GM18873 (cell line): ENCODE data around the gene TESMIN.

Experiments used
- ATAC-seq: cut with Tn5 transposase; IDR thresholded peaks from one replicate; pipeline ENCODE4 v1.9.1; 2021; ENCODE audit warnings: mild to moderate bottlenecking, moderate library complexity, moderate number of reproducible peaks; ENCODE audit not compliant: unreplicated experiment, low FRiP score

The TESMIN gene

GRCh38 chr11:68685656-68686380 lies 65.5 kb downstream of the TESMIN start:
- ATAC-seq = no peak

- ATAC-seq = no peak
Observed at GRCh38 chr11:68684385-68685356, 66.6 kb downstream of the TESMIN start, which contains the start of gene GAL. Gene GAL (plus strand): TSS chr11:68684544. CDS start chr11:68684924, 380 bp downstream.

DNA sequence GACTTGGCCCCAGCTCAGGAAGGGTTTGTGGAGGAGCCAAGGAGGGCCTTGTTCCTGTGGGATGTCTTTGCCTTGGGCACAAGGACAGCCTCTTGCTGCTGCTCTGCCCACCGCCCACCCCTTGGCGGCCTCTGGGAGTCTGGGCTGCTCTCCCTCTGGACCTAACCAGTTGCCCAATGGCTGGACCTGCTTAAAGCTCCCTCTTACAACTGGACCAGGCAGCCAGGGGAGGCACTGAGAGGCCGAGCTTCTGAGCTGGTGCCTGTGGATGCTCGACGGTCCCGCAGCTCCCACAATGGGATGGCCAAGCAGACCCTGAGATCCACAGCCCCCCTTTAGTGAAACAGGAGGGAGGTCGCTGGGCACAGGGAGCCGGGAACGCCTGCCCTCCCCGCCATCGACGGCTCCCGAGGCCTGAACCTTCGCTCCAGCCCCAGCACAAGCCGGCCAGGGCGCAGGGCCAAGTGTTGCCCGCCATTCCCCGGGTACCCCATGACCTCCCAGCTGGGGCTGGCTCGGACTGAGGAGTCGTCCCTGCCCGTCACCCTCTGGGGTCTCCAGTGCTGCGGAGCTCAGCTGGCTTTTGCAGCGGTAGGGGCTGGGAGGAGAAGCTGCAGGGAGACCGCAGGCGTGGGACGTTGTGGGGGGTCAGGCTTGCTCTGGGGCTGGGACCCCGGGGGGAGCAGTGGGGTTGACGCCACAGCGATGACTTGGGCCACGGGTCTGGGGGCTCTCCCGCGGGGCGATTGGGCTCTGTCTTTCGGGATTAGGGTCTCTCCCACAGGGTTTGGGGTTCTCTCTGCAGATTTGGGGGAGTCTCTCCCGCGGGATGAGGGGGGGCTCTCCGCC lies 67.6 kb downstream of the TESMIN start:
- no peak for ATAC-seq

DNA sequence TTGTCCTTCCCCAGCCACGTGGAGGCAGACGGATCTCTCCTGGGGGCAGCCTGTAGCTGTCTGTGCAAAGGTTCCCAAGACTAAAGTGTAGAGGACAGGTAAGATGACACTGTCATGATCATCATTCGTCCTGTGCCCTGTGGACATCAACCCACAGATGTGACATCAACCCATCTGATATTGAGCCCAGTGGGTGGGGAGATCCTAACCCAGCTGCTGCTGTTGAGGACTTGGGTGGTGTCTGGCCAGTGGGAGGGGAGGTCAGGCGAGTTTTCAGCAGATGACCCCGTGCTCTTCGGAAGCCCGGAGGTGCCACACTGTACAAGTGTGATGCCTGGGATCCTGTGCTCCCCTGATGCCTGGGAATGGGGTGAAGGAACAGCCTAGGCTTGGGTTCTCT lies 68.2 kb downstream of the TESMIN start:
- no peak for ATAC-seq

- no peak for ATAC-seq
Observed at GRCh38 chr11:68682531-68682961, 68.8 kb downstream of the TESMIN start.

DNA sequence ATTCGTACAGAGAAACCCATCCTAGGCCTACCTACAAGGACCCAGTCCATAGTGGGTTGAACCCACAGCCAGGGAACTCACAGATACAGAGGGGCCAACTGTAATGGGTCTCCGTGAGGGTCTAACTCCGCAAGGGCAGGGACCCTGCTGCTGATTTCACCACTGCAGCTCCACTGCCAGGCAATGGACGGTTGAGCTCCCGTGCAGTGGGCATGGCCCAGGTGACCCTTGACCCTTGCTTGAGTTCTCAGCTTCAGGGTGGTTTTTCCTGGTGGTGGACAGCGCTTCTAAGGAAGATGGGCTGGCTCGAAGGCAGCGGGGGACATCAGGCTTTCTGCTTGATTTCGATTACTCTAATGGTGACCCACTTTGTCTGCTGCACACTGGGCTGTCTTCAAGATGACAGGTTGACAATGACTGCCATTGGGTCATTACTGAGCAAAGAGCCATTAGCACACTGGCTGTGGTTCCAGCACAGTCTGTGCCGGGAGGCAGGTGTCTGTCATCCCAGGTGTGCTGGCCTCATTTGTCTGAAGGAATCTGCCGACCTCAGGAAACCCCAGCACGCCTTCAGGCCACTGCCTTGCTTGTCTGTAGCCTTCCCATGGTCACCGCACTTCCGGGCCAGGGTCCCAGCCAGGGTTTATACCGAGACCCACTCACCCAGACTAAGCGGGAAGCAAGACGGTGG lies 70.6 kb downstream of the TESMIN start:
- no peak for ATAC-seq

- ATAC-seq = no peak
Observed at GRCh38 chr11:68678031-68678441, 73.3 kb downstream of the TESMIN start.

DNA sequence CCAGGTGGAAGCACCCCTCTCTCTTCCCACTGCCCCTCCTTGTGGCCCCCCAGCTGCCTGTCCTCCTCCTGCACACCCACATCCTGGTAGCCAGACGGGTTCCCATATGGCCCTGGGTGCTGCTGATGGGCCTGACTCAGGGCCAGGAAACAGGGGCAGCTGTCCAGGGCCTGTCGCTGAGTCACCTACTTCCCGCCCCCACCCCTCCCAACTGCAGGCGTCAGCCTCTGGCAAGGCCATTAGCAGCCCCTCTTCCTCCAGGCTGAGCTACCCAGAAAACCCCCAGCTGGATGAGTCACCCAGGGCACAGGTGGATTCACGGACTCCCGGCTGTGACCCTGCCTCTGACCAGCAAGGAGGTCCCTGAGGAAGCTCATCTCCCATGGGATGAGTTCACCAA lies 73.9 kb downstream of the TESMIN start:
- ATAC-seq = no peak

GRCh38 chr11:68674461-68674860 lies 76.9 kb downstream of the TESMIN start:
- ATAC-seq = no peak

DNA sequence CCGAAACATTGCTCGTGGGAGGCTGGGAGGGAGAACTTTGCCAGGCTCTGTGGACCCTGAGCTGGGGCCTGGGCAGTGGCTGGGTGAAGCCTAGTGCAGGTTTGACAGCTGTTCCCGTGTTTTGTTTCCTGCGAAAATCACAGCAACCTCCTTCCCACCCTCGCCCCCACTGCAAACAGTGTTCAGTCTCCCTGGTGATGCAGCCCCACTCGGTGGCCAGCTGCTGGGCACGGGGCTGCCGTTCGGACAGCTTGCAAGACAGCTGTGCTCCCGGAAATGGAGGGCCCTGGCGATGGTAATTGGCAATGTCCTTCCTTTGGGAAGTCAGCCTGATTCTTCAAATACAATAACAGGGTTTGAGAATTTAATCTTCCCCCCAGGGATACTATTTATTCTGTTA lies 77.3 kb downstream of the TESMIN start:
- no peak for ATAC-seq

DNA sequence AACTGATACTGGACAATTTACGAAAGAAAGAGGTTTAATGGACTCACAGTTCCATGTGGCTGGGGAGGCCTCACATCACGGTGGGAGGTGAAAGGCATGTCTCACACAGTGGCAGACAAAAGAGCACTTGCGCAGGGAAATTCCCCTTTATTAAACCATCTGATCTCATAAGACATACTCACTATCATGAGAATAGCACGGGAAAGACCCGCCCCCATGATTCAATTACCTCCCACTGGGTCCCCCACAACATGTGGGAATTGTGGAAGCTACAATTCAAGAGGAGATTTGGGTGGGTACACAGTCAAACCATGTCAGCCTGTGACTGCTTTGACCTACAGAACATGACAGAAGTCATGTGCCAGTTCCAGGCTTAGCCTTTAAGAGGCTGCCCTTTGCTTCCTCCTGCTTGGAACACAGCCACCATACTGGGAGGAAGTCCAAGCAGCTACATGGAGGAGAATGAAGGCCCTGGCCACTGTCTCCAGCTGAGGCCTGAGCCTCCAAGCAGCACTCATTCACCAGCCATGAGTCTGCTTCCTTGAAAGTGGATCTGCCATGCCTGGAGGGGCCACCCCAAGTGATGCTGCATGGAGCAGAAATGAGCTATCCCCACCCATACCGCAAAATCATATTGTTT lies 77.9 kb downstream of the TESMIN start:
- no peak for ATAC-seq

GRCh38 chr11:68670208-68670992 lies 80.9 kb downstream of the TESMIN start:
- no peak for ATAC-seq

DNA sequence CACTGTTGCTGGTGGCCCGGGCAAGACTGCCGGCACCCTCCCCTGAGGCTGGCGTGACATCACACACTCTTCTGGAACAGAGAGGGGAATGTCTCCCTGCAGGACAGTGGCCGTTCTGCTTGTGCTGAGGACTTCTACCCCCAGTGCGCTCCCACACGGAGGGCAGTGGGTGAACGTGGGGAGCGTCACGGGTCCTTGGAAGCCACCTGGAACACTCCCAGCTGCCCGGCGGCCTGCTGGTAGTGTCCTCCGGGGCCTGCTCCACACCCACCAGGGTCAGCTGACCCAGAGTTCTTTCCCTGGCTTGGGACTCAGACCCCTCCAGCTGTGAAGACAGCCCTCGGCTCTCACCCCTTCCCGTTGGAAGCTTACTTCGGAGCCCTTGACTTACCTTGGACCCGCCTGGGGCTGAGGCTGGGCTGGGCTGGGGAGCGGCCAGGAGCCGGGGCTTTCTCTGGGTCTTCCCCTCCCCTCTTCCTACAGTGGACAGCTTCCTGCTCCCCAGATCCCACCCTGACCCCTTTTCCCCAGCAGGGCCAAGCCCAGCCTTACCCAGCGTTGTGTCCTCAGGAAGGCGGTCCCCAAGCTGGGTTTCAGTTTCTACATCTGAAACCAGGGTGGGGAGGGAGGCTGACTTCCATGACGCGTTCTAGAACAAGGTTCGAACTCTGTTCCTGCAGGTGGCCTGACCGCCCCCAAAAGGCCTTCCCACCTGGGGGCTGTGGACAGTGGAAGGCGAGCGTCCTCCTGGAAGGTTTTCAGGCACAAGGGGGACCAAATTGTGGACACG lies 81.8 kb downstream of the TESMIN start:
- ATAC-seq = no peak

DNA sequence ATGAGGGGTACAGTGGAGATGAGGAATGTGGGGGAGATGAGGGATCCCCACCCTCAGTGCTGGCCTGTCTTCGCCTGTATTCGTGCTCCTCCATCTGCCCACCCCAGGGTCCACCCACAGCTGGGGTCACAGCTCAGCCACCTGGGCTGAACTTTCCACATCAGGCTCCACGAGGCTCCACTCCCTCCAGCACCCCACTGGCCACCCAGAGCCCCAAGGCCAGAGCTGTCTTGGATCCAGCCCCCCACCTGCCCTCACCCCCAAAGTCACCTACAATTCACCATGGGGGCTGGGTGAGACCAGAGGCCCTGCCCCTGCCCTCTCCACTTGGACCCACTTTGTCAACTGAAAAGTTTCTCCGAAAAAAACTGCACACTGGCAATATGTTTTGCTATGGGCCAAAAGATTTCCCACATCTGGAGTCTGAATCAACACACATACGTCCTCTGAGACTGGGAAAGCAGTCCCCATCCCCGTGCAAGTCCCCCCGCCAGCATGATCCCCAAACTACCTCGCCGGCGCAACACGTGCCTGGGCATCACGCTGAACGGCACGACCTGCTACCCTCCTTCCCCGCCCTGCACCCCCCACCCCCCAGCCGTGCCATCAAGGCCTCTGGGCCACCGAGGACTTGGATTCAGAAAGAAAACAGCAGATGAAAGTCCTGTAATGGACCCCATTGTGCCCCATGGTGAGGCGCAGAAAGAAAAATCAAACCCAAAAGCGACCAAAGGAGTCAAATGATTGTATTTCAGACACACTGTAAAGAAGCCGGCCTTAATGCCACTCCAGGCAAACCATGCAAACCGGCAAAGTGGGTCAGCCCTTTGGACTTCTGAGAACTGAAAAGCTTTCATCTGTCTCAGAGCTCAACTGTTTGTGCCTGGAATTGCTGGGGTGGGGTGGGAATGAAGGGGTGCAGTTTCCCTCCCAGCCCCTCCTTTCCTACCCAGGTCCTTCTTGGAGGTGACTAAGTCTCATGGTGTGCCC lies 83.5 kb downstream of the TESMIN start:
- no peak for ATAC-seq

DNA sequence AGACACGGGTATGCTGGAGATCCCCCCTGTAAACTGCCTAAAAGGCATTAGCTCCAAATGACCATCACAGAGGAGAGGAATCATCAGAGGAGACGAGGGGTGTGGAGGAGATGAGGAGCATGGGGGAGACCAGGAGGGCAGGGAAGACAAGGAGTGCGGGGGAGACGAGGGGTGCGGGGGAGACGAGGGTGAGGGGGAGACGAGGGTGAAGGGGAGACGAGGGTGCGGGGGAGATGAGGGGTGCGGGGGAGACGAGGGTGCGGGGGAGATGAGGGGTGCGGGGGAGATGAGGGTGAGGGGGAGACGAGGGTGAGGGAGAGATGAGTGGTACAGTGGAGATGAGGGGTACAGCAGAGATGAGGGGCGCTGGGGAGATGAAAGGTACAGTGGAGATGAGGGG lies 84.5 kb downstream of the TESMIN start:
- ATAC-seq = no peak

DNA sequence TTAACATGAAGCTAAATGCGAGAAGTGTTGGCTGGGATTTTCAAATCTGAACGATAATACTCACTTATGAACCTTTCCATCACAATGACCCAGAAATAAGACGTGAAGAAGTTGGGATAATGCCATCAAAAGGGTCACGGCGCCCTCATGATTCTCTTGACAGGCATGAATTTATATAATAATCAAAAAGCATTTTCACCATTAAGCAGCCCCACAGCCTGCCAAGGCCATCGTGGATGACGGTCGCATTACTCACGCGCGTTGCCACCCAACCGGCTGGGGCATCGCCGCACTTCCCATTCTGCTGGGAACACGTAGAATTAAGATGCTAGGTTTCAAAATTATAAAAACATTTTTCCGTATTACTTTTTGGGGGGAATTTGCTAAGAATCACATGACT lies 85.9 kb downstream of the TESMIN start:
- ATAC-seq = no peak

DNA sequence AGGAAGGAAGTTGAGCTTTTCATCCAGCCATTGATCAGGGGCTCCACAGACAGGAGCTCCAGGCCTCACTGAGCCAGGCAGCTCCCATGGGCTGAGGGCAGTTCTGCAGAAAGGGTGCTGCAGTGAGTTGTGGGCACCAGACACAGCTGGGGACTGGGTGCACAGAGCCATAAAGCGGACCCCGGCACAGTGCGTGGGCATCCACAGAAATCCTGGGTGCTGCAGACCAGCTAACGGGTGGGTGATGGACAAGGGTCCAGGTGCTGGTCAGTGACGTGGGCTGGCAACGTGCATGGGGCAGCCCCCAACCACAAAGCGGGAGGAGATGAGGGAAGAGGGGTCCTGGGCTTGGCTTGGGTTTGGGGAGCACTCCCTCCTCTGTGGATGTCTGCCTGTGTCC lies 86.4 kb downstream of the TESMIN start:
- no peak for ATAC-seq
